RCC 7860 (cell line): Measurements from ENCODE around the gene IQSEC3.
"Not testable (repeated sequence)": the region's sequence is repeated elsewhere in the genome, so short reads cannot be mapped to it uniquely, and the experiment has no call there.

Experiments
- DNase-seq: peaks from one replicate; pipeline ENCODE4 v3.0.0-alpha.2; 2015; ENCODE audit warnings: low spot score
- FAIRE-seq: peaks from 2 replicates; lab custom pipeline; 2012; peaks lifted over from hg19 to GRCh38; lab: Jason Lieb, UNC

IQSEC3 gene

GRCh38 chr12:66428-66781 lies at the start of gene IQSEC3:
IQSEC3 (plus strand) TSS chr12:66767; CDS start chr12:66883, 116 bp downstream.
- DNase-seq, FAIRE-seq: not testable (repeated sequence)

- FAIRE-seq, DNase-seq: not testable (repeated sequence)
Observed at GRCh38 chr12:17370-18340, 48.9 kb upstream of the IQSEC3 start.

- not testable (repeated sequence) for FAIRE-seq, DNase-seq
Observed at GRCh38 chr12:18821-19567, 47.6 kb upstream of the IQSEC3 start.

- DNase-seq, FAIRE-seq: not testable (repeated sequence)
Observed at GRCh38 chr12:19906-20305, 46.7 kb upstream of the IQSEC3 start.

- DNase-seq = no peak
- FAIRE-seq = no peak
Observed at GRCh38 chr12:20757-21156, 45.8 kb upstream of the IQSEC3 start.

GRCh38 chr12:21301-22189 lies 45.0 kb upstream of the IQSEC3 start:
- FAIRE-seq (no peak), DNase-seq (no peak)

GRCh38 chr12:22190-22529 lies 44.4 kb upstream of the IQSEC3 start:
- FAIRE-seq (no peak), DNase-seq (no peak)

- DNase-seq (no peak), FAIRE-seq (no peak)
Observed at GRCh38 chr12:22530-23201, 43.9 kb upstream of the IQSEC3 start.

- FAIRE-seq, DNase-seq: not testable (repeated sequence)
Observed at GRCh38 chr12:27904-28303, 38.7 kb upstream of the IQSEC3 start.

GRCh38 chr12:38775-39174 lies 27.8 kb upstream of the IQSEC3 start:
- not testable (repeated sequence) for DNase-seq, FAIRE-seq

GRCh38 chr12:39555-40265 lies 26.9 kb upstream of the IQSEC3 start:
- FAIRE-seq, DNase-seq: not testable (repeated sequence)

- DNase-seq, FAIRE-seq: not testable (repeated sequence)
Observed at GRCh38 chr12:44352-44751, 22.2 kb upstream of the IQSEC3 start.

GRCh38 chr12:45235-45990 lies 21.2 kb upstream of the IQSEC3 start:
- FAIRE-seq, DNase-seq: not testable (repeated sequence)

GRCh38 chr12:45991-46358 lies 20.6 kb upstream of the IQSEC3 start:
- not testable (repeated sequence) for DNase-seq, FAIRE-seq

GRCh38 chr12:46542-46941 lies 20.0 kb upstream of the IQSEC3 start:
- not testable (repeated sequence) for FAIRE-seq, DNase-seq

GRCh38 chr12:47699-48226 lies 18.8 kb upstream of the IQSEC3 start:
- not testable (repeated sequence) for FAIRE-seq

GRCh38 chr12:49149-49548 lies 17.4 kb upstream of the IQSEC3 start:
- not testable (repeated sequence) for DNase-seq, FAIRE-seq

More at GRCh38 chr12:47699-48226, 18.8 kb upstream of the IQSEC3 start:
- not testable (repeated sequence) for DNase-seq

GRCh38 chr12:51087-51486 lies 15.5 kb upstream of the IQSEC3 start:
- DNase-seq, FAIRE-seq: not testable (repeated sequence)
